Spleen (tissue), 11 donors: Measurements from ENCODE around the gene CHEK1. TPM values are rescaled to one million over a fixed set of nuclear protein-coding genes. Genes with fewer than 3 reads are reported as not detected.

ENCODE experiments used
- DNase-seq: peaks from one replicate; pipeline ENCODE4 v3.0.0-alpha.2; 2020
- H3K27ac ChIP-seq, 8 donors: fragments of 200-600 bp; sonication (generic) in 7 of 8; 1 replicate in 4 of 8; 2 replicates in 4 of 8; pipeline versions ENCODE4 v1.5.0 to v1.8.0; 2016 to 2021; ENCODE audit warnings: inconsistent platforms in 4 of 8, mild to moderate bottlenecking in 4 of 8, moderate library complexity in 1 of 8
- H3K27me3 ChIP-seq, 7 donors: fragments of 200-600 bp; sonication (generic) in 6 of 7; replicated peaks in 1 of 7; 1 replicate in 4 of 7; 2 replicates in 3 of 7; pipeline versions ENCODE4 v1.5.0 to v1.8.0; 2016 to 2021; ENCODE audit warnings: inconsistent platforms in 3 of 7, mild to moderate bottlenecking in 1 of 7
- H3K36me3 ChIP-seq, 6 donors: fragments of 200-600 bp; sonication (generic) in 5 of 6; 1 replicate in 4 of 6; 2 replicates in 2 of 6; pipeline versions ENCODE4 v1.5.0 to v1.8.0; 2016 to 2021; ENCODE audit warnings: inconsistent platforms in 2 of 6
- H3K4me1 ChIP-seq, 6 donors: fragments of 200-600 bp; sonication (generic) in 5 of 6; 1 replicate in 3 of 6; 2 replicates in 3 of 6; pipeline versions ENCODE4 v1.5.0 to v1.8.0; 2016 to 2021; ENCODE audit warnings: inconsistent platforms in 3 of 6
- H3K4me3 ChIP-seq, 8 donors: fragments of 200-600 bp; sonication (generic) in 7 of 8; 1 replicate in 4 of 8; 2 replicates in 4 of 8; pipeline versions ENCODE4 v1.5.0 to v1.8.0; 2016 to 2021; ENCODE audit warnings: inconsistent platforms in 4 of 8, mild to moderate bottlenecking in 4 of 8, moderate library complexity in 2 of 8
- H3K9me3 ChIP-seq, 8 donors: fragments of 200-600 bp; sonication (generic) in 7 of 8; 1 replicate in 4 of 8; 2 replicates in 4 of 8; pipeline versions ENCODE4 v1.5.0 to v1.8.0; 2016 to 2021; ENCODE audit warnings: inconsistent platforms in 4 of 8
- POLR2A ChIP-seq, 3 donors: fragments of 450-650 bp; IDR thresholded peaks; one replicate each; pipeline ENCODE4 v1.5.1; 2017; ENCODE audit warnings: antibody characterized with exemption in 3 of 3, mild to moderate bottlenecking in 1 of 3
- POLR2AphosphoS5 ChIP-seq, 3 donors: sonication (generic); formaldehyde crosslinking; IDR thresholded peaks; one replicate each; pipeline ENCODE4 v1.5.1; 2017; ENCODE audit warnings: antibody characterized with exemption in 3 of 3
- whole genome bisulfite sequencing, 5 donors: extraction: QIAGEN DNeasy Blood & Tissue Kit in 3 of 5; methylation state at CpG; one replicate each; pipeline versions ENCODE4 v1.1.5 to v1.1.7; 2013 to 2018; 5-methylcytosine and 5-hydroxymethylcytosine counted together
- intact Hi-C: fragments of 100-400 bp; cut with DNase I; formaldehyde crosslinking; loops from one replicate; pipeline ENCODE4 v1.15.0; 2023; ENCODE audit warnings: low total_unique reads
- polyA plus RNA-seq, 3 donors: library from polyadenylated mRNA; stranded (reverse); fragments of 200-250 nt; gene quantifications; one replicate each; pipeline ENCODE4 v1.2.1, GENCODE V29; 2013
- total RNA-seq, 7 donors: library from RNA; depleted of rRNA in 3 of 7; stranded (reverse); fragments of >200 nt in 3 of 7; fragmentation: NEBNext Ultra II Directional in 4 of 7; extraction: Animal tissue kit (Norgen Biotek cat#: 25700) in 4 of 7; gene quantifications; one replicate each; pipeline versions ENCODE4 v1.1.0 to v1.2.1, GENCODE V29; 2016 to 2021
- TF ChIP-seq, protein P1 (sequence below), 11 experiments: fragments of 200-600 bp in 7 of 11; fragments of 450-650 bp in 4 of 11; sonication (generic) in 4 of 11; IDR thresholded peaks in 8 of 11; conservative IDR thresholded peaks in 3 of 11; 1 replicate in 7 of 11; 2 replicates in 4 of 11; pipeline versions ENCODE4 v1.4.0 to v1.8.0; 2016 to 2021; ENCODE audit warnings: antibody characterized with exemption in 11 of 11, inconsistent platforms in 4 of 11, mild to moderate bottlenecking in 1 of 11
- donor health status: healthy with polysubstance abuse.
- donor health status: DM: no; HTN: no; CAD: no; lungs with moderate emphysema.
- donor health status: DM: no; HTN: no; CAD: no.
- donor health status: Bipolar disorder and iron deficiency.
- donor health status: healthy.
- donor health status: DM: no; HTN: no; CAD: no.
- donor health status: DM: yes; HTN: yes; CAD: no.

CHEK1 gene
- total and polyA plus RNA-seq, 10 donors: 1.6 to 10.3 (median 6.1) TPM

DNA sequence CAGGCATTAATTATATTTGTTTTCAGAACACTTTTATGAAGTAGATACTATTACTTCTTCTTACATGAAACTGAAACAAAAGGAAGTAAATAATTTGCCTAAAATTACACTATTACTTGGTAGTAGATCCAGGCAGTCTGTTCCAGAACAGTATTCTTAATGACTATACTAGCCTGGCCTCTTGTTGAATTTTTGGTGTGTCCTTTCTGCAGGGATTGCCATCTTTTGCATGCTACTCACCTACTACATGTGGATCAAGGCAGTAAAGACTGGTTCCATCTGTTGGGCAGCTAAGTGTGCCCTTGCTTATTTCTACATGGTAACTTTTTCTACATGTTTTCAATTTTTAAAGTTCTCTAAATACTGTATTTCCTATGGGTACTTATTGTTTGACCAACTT lies 19.5 kb upstream of the CHEK1 start:
- no peak overlapping the region for H3K4me3 ChIP-seq

DNA sequence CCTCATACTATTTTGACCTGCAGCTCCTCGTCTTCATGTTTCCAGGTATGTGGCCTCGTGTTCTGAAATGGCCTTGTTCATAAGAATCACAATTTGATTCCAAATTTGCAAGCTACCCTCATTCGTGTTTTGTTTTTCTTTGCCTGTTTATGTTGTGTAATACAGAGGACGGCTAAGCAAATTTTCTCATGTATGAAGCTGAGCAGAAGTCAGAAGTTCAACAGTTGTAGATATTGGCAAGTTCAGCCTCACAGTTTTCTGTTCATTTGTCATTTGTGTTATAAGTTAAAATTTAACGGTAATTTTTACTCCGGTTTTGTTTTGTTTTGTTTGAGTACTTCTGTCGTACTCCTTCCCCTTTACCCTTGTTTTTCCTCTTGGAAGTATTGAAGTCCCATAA lies 15.4 kb upstream of the CHEK1 start:
- no peak for DNase-seq
- Histone ChIP-seq H3K4me3 (no peak overlapping the region), H3K4me1 (no peaks in the 10 kb centered on the region), H3K36me3 (peaks cover 11 to 100% (median 98%) of the 10 kb centered on the region in 6 donors), H3K9me3 (no peaks in the 10 kb centered on the region), H3K27me3 (no peaks in the 10 kb centered on the region), H3K27ac (no peak overlapping the region)
- 88 to 95% (median 94%) methylated on average over 7 of the region's 7 CpGs for WGBS, 5 donors
- TF ChIP-seq, protein P1, sequence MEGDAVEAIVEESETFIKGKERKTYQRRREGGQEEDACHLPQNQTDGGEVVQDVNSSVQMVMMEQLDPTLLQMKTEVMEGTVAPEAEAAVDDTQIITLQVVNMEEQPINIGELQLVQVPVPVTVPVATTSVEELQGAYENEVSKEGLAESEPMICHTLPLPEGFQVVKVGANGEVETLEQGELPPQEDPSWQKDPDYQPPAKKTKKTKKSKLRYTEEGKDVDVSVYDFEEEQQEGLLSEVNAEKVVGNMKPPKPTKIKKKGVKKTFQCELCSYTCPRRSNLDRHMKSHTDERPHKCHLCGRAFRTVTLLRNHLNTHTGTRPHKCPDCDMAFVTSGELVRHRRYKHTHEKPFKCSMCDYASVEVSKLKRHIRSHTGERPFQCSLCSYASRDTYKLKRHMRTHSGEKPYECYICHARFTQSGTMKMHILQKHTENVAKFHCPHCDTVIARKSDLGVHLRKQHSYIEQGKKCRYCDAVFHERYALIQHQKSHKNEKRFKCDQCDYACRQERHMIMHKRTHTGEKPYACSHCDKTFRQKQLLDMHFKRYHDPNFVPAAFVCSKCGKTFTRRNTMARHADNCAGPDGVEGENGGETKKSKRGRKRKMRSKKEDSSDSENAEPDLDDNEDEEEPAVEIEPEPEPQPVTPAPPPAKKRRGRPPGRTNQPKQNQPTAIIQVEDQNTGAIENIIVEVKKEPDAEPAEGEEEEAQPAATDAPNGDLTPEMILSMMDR (IDR thresholded peaks at IDR 0.05 in 8 of 11, conservative IDR thresholded peaks at IDR 0.05 in 3 of 11): no peak
- no peak for TF ChIP-seq POLR2A (IDR thresholded peaks at IDR 0.05)
- no peak for TF ChIP-seq POLR2AphosphoS5 (IDR thresholded peaks at IDR 0.05)
- intact Hi-C loops: no loop called here

More for the DNA sequence above, 19.5 kb upstream of the CHEK1 start:
- intact Hi-C loops: no loop called here
- Histone ChIP-seq H3K4me1 (no peaks in the 10 kb centered on the region), H3K27me3 (no peaks in the 10 kb centered on the region), H3K9me3 (no peaks in the 10 kb centered on the region), H3K27ac (no peak overlapping the region), H3K36me3 (peaks cover 11 to 100% (median 97%) of the 10 kb centered on the region in 6 donors)
- DNase-seq: no peak
- TF ChIP-seq, protein P1 (IDR thresholded peaks at IDR 0.05 in 8 of 11, conservative IDR thresholded peaks at IDR 0.05 in 3 of 11): no peak

DNA sequence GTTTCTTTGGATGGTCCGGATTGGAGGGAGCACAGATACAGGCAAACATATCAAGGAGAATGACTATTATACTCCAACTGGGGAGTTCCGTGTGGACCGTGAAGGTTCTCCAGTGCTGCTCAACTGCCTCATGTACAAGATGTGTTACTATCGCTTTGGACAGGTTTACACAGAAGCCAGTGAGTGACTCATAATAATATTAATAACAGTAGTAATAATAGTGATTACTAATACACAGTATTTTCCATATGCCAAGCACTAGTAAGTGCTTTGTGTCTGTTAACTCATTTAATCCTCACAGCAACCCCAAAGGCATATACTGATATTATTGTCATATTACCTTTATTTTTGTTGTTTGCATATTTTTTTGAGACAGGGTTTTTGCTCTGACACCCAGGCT lies 6.6 kb upstream of the CHEK1 start:
- Histone ChIP-seq H3K4me3 (no peak overlapping the region), H3K27me3 (no peaks in the 10 kb centered on the region), H3K4me1 (no peaks in the 10 kb centered on the region), H3K9me3 (no peaks in the 10 kb centered on the region), H3K27ac (no peak overlapping the region), H3K36me3 (peaks cover 5 to 94% (median 80%) of the 10 kb centered on the region in 6 donors)
- TF ChIP-seq POLR2AphosphoS5 (IDR thresholded peaks at IDR 0.05) (no peak), POLR2A (IDR thresholded peaks at IDR 0.05) (no peak)
- TF ChIP-seq, protein P1 (IDR thresholded peaks at IDR 0.05 in 8 of 11, conservative IDR thresholded peaks at IDR 0.05 in 3 of 11): no peak
- intact Hi-C loops: no loop called here
- no peak for DNase-seq
- WGBS, 5 donors: 90 to 98% (median 96%) methylated on average over 4 of the region's 4 CpGs

DNA sequence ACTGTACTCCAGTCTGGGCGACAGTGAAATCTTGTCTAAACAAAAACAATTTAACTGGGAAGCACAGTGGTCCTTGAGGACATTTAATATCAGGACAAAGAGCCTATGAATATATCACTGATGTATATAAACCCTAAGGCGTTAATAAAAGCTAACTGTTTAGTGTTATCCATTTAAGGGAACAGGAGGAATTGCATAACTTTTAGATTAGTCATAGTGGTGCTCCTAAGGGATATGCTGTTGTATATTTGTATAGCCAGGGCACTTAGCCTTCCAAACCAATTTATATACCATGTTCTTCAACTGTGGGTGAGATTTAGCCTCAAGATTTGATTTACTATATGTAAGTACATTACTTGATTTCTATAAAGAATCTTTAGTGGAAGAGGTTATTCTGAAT lies 3.0 kb upstream of the CHEK1 start:
- 87 to 96% (median 92%) methylated on average over 2 of the region's 2 CpGs for WGBS, 5 donors

More for the DNA sequence above, 3.0 kb upstream of the CHEK1 start:
- Histone ChIP-seq H3K4me1 (peaks cover 10 to 23% (median 19%) of the 10 kb centered on the region in 6 donors), H3K4me3 (no peak overlapping the region), H3K36me3 (peaks cover 3 to 58% (median 46%) of the 10 kb centered on the region in 6 donors), H3K27ac (no peak overlapping the region), H3K27me3 (no peaks in the 10 kb centered on the region), H3K9me3 (no peaks in the 10 kb centered on the region)
- intact Hi-C loops: loop anchor here (10.0 kb wide), 1 partner anchor 253 kb away; no protein-coding TSS in a partner anchor
- TF ChIP-seq, protein P1 (IDR thresholded peaks at IDR 0.05 in 8 of 11, conservative IDR thresholded peaks at IDR 0.05 in 3 of 11): no peak
- DNase-seq: no peak
